NCI-H748 (cell line): ENCODE results near the gene APBB2.
A peak's percentile ranks its signal among the peaks of the same experiment; 100 is the strongest.

ENCODE experiments used
- DNase-seq: peaks from one replicate; lab custom pipeline; 2025; ENCODE audit not compliant: unreplicated experiment; lab: John Stamatoyannopoulos, UW

The APBB2 gene

GRCh38 chr4:40991908-40992307 is 222.4 kb downstream of the APBB2 start:
- DNase-seq = no peak

- no peak for DNase-seq
Measured at GRCh38 chr4:40990899-40991265, 223.5 kb downstream of the APBB2 start.

- no peak for DNase-seq
Measured at GRCh38 chr4:40990236-40990898, 224.0 kb downstream of the APBB2 start.

- no peak for DNase-seq
Measured at GRCh38 chr4:40987151-40987550, 227.2 kb downstream of the APBB2 start.

GRCh38 chr4:40986375-40986774 is 228.0 kb downstream of the APBB2 start:
- DNase-seq = no peak

- no peak for DNase-seq
Measured at GRCh38 chr4:40984051-40984450, 230.3 kb downstream of the APBB2 start.

GRCh38 chr4:40980318-40980883 is 233.9 kb downstream of the APBB2 start:
- peak; percentile 41 for DNase-seq

- no peak for DNase-seq
Measured at GRCh38 chr4:40978548-40978947, 235.8 kb downstream of the APBB2 start.

GRCh38 chr4:40976343-40976742 is 238.0 kb downstream of the APBB2 start:
- peak; percentile 57 for DNase-seq

- no peak for DNase-seq
Measured at GRCh38 chr4:40972722-40973121, 241.6 kb downstream of the APBB2 start.

GRCh38 chr4:40971338-40971737 is 243.0 kb downstream of the APBB2 start:
- no peak for DNase-seq

- DNase-seq = peak; percentile 56
Measured at GRCh38 chr4:40969501-40969900, 244.8 kb downstream of the APBB2 start.

- no peak for DNase-seq
Measured at GRCh38 chr4:40967550-40967949, 246.8 kb downstream of the APBB2 start.

GRCh38 chr4:40966091-40966490 is 248.3 kb downstream of the APBB2 start:
- no peak for DNase-seq

- DNase-seq = no peak
Measured at GRCh38 chr4:40963897-40964478, 250.4 kb downstream of the APBB2 start.

- DNase-seq = no peak
Measured at GRCh38 chr4:40962551-40963180, 251.7 kb downstream of the APBB2 start.

GRCh38 chr4:40960941-40961340 is 253.4 kb downstream of the APBB2 start:
- DNase-seq = no peak

- no peak for DNase-seq
Measured at GRCh38 chr4:40957281-40957680, 257.1 kb downstream of the APBB2 start.

- DNase-seq = no peak
Measured at GRCh38 chr4:40956721-40957255, 257.6 kb downstream of the APBB2 start.

- no peak for DNase-seq
Measured at GRCh38 chr4:40954088-40954668, 260.2 kb downstream of the APBB2 start.

- peak; percentile 2 for DNase-seq
Measured at GRCh38 chr4:40953283-40954087, 260.9 kb downstream of the APBB2 start.
